HG03025 (cell line): ENCODE results near the gene PEPD.

ENCODE experiments used
- ATAC-seq: cut with Tn5 transposase; IDR thresholded peaks from one replicate; pipeline ENCODE4 v1.9.1; 2021; ENCODE audit warnings: mild to moderate bottlenecking, moderate library complexity; ENCODE audit not compliant: unreplicated experiment, low FRiP score

The PEPD gene

GRCh38 chr19:33462112-33462791 is 59.3 kb downstream of the PEPD start:
- ATAC-seq, result no peak

GRCh38 chr19:33461256-33462111 is 60.1 kb downstream of the PEPD start:
- no peak for ATAC-seq

GRCh38 chr19:33460221-33460908 is 61.2 kb downstream of the PEPD start:
- ATAC-seq, result no peak

GRCh38 chr19:33459222-33460090 is 62.1 kb downstream of the PEPD start:
- no peak for ATAC-seq

- ATAC-seq, result no peak
Measured at GRCh38 chr19:33458807-33459206, 62.8 kb downstream of the PEPD start.

- ATAC-seq, result no peak
Measured at GRCh38 chr19:33458171-33458633, 63.4 kb downstream of the PEPD start.

- ATAC-seq, result no peak
Measured at GRCh38 chr19:33456845-33457220, 64.8 kb downstream of the PEPD start.

GRCh38 chr19:33456076-33456844 is 65.3 kb downstream of the PEPD start:
- ATAC-seq, result no peak

- ATAC-seq, result no peak
Measured at GRCh38 chr19:33453265-33453664, 68.3 kb downstream of the PEPD start.

- ATAC-seq, result no peak
Measured at GRCh38 chr19:33450689-33451088, 70.9 kb downstream of the PEPD start.

- ATAC-seq, result no peak
Measured at GRCh38 chr19:33449799-33450198, 71.8 kb downstream of the PEPD start.

- ATAC-seq, result no peak
Measured at GRCh38 chr19:33448159-33448516, 73.5 kb downstream of the PEPD start.

- ATAC-seq, result no peak
Measured at GRCh38 chr19:33447336-33448158, 74.0 kb downstream of the PEPD start.

- no peak for ATAC-seq
Measured at GRCh38 chr19:33446330-33447293, 75.0 kb downstream of the PEPD start.

GRCh38 chr19:33445442-33446329 is 75.9 kb downstream of the PEPD start:
- ATAC-seq, result no peak

GRCh38 chr19:33444562-33445441 is 76.8 kb downstream of the PEPD start:
- ATAC-seq, result no peak
